A204.1 (cell line): ENCODE results near the gene HOXD12.

ENCODE experiments used
- FAIRE-seq: peaks from 2 replicates; lab custom pipeline; 2012; peaks lifted over from hg19 to GRCh38; lab: Jason Lieb, UNC

The HOXD12 gene

DNA sequence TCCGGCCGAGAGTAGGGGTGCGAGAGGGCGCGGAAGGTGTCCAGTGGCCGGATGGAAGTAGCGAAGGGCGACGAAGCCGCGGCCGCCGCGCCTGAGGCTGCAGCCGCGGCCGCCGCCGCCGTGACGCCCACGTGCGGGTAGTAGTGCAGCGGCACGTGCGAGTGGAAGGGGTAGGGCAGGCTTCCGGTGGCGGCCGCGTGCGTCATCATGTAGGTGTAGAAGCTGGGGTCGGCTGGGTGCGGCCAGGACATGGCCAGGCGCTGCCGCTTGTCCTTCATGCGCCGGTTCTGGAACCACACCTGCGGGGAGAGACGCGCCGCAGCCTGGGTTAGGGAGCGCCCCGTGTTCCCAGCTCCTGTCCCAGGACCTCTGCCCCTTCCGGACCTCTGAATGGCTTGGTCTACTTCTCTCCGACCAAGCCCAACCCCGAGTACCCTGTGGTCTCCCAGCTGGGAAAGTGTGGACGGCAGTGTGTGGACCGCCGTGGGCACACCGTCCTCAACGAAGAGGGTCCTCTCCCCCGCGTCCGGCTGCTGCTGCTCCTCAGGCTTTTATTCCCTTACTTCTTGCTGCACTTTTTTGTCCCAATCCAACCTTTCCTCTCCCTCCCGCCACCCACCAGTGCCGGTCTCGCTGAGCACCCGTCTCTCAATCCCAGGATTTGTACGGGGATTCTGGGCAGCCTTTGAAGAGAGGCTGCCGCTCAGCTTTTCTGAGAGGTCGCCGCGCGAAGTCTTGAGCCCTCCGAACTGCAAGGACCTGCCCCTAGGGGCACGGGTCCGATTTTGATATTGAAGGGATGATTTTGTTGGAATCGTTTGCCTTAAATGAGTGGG lies 18.8 kb upstream of the HOXD12 start:
- no peak for FAIRE-seq

DNA sequence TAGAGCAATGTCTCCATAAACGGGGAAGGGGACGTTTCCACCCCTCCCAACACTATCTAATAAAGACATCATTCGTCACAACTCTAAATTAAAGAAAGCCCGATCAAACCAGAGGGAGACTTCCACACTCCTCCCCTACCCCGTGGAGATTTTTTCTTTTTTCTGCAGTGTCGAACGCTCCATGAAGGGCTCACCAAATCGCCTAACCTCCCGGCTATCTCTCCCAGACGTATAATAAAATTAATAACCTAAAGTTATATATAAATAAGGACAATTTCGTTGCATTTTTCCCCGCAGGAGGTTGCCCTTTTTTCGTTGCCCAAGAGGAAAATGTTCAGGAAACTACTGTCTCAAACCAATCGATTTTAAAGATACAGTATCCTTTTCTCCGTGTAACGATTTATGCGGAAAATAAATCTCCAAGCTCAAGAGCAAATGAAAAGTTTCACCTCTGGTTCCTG lies 18.2 kb upstream of the HOXD12 start:
- no peak for FAIRE-seq

DNA sequence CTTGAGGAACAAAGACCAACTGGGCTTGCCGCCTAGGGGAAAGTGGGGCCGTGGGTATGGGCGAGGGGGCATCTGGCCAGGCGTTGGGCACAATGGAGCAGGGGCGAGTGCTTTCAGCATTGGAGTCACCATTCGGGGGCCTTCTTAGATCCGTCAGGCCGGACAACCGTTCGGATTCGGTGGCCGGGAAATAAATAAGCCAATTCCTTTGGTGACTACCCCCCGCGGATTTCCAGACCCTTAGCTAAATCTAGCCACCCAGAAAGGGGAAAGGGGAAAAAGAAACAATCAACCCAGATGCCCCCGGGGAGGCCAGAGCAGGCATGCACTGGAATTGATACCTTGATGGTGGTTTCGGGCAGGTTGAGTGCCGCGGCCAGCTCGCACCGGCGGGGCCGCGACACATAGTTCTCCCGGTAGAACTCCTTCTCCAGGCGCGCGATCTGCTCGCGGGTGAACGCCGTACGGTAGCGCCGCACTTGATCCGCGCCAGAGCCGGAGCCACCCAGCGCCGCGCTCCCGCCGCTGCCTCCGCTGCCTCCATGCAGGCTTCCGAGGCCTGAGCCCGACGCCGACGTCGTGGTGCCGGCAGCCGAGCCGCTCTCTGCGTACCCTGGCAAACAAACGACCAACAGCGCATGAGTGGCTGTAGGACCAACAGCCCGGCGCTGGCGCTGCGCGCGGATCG lies 17.6 kb upstream of the HOXD12 start:
- no peak for FAIRE-seq

DNA sequence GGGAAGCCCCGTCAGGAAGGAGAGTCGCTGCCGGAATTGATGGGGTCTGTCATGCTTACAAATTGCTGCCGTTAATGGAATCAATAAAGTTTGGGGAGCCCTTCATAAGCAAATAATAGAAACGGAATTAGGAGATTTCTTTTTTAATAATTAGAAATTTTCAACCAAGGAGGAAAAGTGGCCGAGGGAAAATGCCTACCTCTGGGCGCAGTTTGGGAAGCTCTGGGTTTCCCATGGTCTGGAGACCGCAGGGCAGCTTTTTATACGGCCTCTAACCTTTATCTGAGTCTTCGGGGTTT lies 17.1 kb upstream of the HOXD12 start:
- FAIRE-seq = no peak

DNA sequence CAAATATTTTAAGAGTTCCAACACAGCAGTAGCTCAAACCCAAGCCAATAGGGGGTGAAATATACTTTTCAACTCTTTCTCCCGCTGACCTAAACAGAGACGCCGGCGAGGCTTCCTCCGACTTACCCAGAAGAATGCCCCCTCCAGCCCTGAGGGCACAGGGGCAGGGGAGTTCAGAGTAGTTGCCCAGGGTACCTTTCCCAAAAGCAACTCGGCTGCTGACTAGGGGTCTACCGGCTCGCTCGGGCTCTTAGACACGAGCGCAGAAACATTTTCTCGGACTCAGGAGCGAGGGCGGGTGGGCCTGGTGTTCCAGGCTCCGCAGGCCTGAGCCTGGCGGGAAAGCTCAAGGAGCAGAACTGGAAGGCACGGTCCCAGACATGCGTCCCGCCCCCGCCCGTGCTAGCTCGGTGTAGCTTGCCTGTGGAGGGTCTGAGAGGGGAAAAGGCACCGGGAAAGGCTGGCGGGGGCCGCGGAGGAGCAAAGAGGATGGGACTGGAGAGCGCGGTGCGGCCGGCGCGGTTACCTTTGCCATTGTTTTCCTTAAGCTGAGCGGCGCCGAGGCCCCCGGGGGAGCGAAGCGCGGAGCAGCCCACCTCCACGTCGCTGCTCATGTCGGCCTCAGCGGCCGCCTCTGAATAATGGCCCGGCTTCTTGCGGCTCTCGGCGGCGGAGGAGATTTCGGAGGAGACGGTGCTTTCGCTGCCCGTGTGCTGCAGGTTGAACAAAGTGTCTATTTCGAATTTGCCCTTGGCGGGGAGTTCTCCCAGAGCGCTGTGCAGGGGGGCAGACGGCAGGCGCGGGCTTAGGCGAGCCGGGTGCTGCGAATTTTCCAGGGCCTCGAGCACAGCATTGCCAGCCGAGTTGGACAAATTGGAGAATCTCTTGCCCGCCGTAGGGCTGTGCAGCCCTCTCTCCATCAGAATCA lies 16.5 kb upstream of the HOXD12 start:
- no peak for FAIRE-seq

DNA sequence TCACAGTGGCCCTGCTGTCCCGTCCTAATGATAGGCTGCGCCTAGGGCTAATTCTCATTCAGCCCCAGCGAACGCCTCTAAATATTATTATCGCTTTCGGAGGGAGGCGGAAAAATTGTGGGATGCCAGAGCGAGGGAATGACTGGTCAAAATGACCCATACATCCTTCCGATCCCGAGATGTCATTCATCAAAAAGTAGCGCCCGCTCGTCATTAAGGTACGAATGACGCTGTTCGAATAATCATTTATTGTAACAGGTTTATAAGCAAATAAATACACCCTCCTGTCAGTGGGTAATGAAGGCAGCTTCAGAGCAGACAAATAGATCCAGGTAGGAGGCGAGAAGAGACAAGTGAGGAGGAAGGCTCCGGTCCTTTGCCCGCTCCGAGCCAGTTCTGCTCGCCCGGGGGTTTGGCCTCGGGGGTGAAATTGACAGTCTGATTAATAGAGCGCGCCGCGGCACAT lies 15.8 kb upstream of the HOXD12 start, which contains the start of gene EVX2:
TSS of gene EVX2 (minus strand) at position 167 of the 466 bp plus-strand sequence. CDS start 186 bp downstream, outside the sequence.
- no peak for FAIRE-seq

DNA sequence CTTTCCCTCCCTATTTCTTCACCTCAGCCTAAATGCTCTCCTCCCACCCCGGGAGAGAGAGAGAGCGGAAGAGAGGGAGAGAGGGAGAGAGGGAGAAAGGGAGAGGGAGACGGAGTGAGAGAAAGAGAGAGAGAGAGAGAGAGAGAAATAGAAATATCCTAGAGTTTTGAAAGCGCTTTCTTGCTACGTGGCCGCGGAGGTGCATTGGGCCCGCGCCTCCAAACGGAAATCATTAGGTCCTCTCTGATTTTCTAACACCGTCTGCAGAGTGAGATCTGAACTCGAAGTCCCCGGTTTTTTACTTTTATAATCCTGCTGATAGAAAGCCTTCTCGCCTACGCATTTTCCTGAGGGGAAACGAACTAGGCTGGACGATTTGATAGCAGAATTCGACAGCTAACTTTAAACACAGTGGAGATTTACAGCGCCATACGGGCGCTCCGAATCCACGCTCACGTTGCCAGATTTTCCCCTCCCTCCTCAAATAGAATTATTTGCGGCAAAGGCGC lies 14.9 kb upstream of the HOXD12 start:
- no peak for FAIRE-seq

DNA sequence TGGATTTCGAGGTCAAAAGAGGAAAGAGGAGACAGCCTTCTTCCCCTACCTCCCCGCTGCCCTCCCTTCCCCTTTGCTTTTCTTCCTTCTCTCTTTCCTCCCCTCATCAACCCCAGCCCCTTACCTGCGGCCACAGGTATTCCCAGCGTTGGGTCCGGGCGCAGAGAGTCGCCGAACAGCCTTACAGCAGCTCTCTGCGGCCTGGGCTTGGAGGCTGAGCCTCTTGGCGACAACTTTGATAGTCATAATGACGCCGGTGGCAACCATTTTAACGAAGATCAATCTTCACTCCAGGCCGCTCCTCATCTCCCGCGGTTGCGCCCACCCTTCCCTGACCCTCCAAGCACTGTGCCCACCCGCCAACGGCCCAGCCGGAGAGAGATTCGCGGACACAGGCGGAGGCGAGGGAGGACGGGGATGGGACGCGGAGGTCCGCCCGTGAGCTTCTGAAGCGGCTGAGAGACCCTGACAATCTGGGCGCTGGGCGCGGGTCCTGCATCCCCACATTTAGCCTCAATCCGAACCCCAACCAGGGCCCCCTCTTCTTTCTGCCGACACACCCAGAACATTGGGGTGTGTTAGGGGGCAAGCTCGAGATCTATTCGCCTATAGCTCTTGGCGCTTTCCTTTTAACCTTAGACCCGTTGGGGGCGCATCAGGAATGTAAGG lies 14.3 kb upstream of the HOXD12 start:
- no peak for FAIRE-seq

DNA sequence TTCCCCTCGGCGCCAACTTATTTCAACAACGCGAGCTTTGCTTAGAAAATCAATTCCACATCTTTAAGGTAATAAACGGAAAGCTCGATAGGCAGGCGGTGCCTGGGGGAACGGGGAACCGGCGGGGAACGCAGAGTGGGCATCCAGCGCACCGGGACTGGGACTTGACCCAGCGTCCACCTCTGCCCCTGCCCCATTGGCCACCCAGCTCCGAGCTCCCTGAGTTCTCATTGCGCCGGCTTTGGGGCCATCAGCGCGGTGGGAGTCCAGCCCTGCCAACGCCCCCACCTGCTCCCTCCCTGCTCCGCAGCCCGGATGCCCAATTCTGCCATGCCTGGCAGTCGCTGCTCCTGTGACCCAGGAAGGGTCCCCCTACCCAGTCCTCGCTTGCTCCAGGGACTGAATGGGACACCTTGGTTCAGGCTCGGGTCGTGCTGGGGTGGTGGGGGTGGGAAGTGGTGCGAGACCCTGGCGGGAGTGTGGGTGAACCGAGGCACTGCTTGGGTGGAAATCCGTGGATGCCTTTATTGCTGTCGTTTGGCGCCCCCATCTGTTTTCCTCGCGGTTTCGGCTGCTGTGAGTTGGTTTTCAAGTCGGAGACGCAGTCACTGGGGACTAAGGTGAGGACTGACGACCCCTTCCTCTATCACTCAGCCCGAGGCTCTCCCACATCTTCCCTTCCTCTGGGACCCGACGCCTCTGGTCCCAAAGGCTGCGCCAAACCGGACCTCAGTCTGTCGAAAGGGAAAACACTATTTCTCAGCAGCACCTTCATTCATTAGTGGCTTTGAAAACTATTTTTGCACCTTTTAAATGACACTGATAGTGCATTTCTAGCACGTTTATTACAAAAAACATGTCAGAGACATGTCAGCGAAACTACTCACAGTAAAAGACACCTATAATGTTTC lies 13.5 kb upstream of the HOXD12 start:
- no peak for FAIRE-seq

DNA sequence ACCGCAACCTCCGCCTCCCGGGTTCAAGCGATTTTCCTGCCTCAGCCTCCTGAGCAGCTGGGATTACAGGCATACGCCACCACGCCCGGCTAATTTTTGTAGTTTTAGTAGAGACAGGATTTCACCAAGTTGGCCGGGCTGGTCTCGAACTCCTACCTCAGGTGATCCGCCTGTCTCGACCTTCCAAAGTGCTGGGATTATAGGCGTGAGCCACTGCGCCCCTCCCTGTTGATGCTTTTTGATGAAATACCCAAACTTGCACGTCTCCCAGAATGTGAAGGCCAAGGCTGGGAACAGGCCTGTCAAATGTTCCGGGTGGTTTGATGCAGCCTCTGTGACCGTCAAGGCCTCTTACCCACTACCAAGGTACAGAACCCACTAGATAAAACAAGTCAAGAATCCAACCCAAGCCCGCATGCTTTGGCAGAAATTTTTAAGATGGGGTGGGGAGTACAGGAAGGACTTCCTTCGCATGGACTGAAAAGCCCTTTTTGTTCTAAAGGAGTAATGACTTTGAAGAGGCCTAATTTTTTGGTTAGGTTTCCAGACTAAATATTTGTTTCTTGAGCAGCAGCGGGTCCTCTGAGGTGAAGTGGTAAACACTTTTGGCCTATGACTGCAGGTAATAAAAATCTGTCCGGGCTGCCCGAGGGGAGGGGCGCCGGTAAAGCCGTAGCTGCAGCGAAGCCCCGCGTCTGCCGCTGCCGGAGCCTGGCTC lies 12.1 kb upstream of the HOXD12 start:
- FAIRE-seq = no peak

DNA sequence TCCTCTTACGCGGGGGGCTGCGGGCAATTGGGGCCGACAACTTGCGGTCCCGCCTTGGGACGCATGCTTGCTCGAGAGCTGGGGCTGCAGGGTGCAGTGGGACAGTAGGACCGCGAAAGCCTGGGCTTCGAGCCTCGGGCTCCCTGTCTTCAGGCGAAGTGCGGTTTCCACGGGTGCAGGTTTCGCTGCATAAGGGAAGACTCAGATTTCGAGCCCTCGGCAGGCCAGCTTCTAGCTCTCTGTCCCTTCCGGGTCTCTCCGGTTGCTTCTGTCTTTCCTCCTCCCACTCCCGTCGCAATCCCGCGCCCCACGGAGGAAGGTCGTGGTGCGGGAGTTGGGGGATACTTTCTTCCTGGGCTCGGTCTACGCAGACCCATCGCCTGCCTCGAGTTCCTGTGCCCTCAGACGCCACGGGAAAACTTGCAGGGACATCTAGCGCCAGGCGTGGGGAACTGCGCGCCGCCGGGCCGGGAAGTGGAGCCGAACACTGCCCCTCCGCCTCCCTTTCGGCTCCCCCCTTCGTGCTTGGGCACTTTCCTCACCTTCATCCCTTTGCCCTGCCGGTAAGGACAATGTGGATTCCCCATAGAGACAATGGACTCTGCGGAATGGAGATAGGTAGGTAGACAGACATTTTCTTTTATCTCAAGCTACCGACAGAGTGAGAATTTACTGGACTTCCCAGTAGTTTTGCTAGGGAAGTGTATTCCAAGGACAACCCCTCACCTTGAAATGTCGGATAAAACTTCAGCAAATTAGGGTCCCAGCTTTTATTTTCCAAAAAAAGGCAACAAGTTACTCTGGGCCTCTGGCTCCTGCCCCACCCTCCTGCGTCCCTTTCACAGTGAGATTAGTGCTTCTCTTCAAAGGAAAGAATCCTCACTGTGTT lies 11.3 kb upstream of the HOXD12 start:
- FAIRE-seq = no peak

DNA sequence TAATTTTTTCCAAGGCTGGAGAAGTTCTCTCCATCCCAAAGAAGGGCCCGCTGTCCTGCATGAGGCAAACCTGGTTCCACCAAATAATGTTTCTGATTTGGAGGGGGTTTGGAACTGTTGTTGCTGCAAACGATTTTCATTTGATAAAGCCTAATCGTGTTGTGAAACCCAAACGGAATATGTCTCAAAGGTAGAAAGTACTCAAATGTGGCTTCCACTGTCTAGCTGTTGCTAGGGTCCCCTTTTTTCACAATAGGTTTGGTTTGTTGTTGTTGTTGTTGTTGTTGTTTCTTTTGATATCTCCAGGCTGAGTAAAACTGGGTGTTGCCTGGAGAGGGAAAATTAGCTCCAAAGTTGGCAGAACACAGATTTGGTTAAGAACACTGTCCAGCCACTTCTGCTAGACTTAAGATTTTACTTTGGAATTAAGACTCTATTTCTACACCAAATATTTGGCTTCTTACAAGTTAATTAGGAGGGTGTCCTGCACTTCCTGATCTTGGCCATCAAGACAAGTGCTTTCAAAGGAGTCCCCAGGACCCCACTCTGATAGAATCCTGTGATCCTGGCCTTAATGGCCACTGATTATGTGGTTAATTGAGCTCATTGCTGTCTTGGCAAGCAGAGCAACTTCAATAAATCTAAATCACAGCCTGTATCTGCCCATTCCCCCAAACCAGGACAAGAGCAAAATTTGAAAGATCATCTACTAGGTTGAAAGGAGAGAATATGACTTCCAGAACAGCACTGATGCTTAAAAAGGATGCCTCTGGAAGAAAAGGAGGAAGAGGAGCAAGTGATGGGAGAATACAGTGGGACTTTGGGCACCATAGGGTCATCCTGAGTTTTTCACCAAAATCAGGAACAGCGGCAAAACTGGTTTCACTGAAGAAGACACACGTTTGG lies 10.4 kb upstream of the HOXD12 start:
- no peak for FAIRE-seq

DNA sequence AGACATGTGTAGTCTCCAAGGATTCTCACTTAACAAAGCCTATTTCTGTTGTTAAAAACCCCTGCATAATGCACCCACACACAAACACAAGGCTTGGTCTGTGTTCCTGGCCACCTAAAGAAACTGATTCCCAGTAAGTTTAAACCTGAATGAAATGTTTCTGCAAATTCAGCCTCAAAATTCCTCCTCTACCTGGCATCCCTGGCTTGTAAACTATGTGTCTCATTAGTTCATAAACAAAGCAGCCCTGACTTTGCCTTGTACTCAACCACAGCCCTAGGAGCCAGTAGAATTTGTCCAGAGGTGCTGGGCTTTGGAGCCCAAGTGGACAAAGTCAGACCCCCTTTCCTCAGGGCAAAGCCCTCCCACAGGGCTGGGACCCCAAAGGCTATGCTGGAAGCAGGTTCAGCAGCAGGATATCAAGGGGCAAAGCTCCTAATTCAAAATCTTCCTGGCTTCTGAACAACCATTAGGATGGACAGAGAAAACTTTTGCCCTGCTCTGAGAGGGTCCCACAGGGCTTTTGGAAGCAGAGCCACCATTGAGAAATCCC lies 9.7 kb upstream of the HOXD12 start:
- FAIRE-seq = no peak

DNA sequence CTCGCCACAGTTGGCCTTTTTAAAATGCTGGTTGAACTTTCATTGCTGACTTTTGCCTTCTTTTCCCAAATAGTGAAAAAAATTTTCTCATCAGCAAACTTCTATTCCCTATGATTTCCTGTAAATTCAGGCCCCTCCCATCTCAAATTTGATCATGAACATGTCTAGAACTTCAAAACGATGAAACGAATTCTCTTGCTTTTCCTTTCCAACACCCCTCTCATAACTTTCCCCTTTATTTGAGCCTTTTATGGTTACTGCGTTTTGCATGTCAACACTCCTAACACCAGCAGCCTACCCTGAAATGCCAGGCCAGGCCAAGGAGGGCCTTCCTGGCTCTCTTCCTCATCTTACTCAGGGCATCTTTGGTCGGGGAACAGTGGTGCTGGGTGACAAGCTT lies 8.7 kb upstream of the HOXD12 start:
- FAIRE-seq = no peak

DNA sequence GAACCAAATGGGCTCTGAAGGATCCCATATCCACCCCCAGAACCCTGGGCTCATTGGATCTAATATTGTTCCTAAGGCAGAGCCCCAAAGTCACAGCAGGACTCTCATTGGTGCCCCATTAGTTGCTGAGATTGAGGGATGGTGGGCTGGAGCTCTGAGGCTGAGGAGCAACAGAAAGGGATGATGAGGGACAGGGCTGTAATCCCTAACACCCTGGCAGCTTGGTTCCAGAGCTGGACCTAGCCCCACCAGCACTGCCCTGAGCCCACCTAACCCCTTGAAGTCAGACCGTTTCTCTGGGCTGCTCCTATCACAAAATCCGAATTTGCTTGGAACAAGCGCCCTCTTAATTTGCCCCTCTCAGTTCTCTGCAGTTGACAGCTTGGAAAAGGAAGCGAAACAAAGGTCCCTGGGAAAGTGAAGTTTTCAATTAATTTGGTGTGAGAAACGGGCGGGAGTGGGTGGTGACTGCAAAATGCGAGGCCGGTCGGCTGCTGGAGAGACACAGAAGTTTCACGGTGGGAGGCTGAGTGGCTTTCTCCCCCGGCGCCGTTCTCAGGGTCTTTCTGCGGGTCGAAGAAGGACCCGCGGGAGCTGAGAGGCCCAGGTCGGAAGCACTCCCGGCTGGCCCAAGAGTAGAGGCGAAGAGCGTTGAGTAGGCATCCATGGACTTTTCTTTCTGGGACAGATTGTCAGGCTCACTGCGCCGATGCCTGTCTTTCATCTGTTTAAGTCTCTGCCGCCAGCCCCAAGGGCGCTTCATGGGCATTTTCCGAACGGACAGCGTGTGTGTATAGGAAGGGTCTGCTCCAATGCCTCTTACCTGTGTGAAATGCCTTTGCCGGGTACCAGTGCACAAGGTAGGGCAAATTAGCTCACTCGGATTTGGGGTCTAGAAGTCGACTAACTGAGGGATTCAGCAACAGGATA lies 8.0 kb upstream of the HOXD12 start:
- no peak for FAIRE-seq
